Ovary (tissue), 9 donors: ENCODE measurements around the gene ANTXRL. TPM values are rescaled to one million over a fixed set of nuclear protein-coding genes. Genes with fewer than 3 reads are reported as not detected.

Source experiments
- DNase-seq, 5 donors: peaks; one replicate each; pipeline ENCODE4 v3.0.0-alpha.2; 2019 to 2020
- H3K27ac ChIP-seq, 2 donors: fragments of 200-600 bp; one replicate each; pipeline versions ENCODE4 v1.5.1 to v1.8.0; 2019 to 2022
- H3K27me3 ChIP-seq: fragments of 200-600 bp; one replicate; pipeline ENCODE4 v1.8.0; 2022
- H3K36me3 ChIP-seq: fragments of 200-600 bp; sonication (generic); one replicate; pipeline ENCODE4 v1.5.1; 2019
- H3K4me1 ChIP-seq: one replicate; pipeline ENCODE4 v1.8.1; 2013; ENCODE audit warnings: mild to moderate bottlenecking, moderate library complexity; ENCODE audit not compliant: insufficient read depth
- H3K4me3 ChIP-seq: fragments of 200-600 bp; sonication (generic); one replicate; pipeline ENCODE4 v1.5.1; 2017
- H3K9me3 ChIP-seq, 2 donors: fragments of 200-600 bp in 1 of 2; sonication (generic) in 1 of 2; one replicate each; pipeline versions ENCODE4 v1.5.1 to v1.8.1; 2013 to 2019; ENCODE audit warnings: mild to moderate bottlenecking in 1 of 2, moderate library complexity in 1 of 2
- EP300 ChIP-seq: sonication (generic); formaldehyde crosslinking; IDR thresholded peaks from one replicate; pipeline ENCODE4 v1.6.1; 2017; ENCODE audit warnings: antibody characterized with exemption
- POLR2A ChIP-seq: fragments of 450-650 bp; IDR thresholded peaks from one replicate; pipeline ENCODE4 v1.6.1; 2017; ENCODE audit warnings: antibody characterized with exemption, mild to moderate bottlenecking, moderate library complexity
- WGBS, 3 donors: extraction: QIAGEN DNeasy Blood & Tissue Kit in 1 of 3; methylation state at CpG; one replicate each; pipeline versions ENCODE4 v1.1.5 to v1.1.7; 2013 to 2017; 5-methylcytosine and 5-hydroxymethylcytosine counted together
- intact Hi-C, 4 donors: fragments of 100-400 bp; cut with DNase I; formaldehyde crosslinking; loops; one replicate each; pipeline versions ENCODE4 v1.11.0 to v1.15.1; 2022 to 2023
- polyA plus RNA-seq, 2 donors: library from polyadenylated mRNA; stranded (reverse); fragments of 200-250 nt in 1 of 2; fragments of 350-450 nt in 1 of 2; fragmentation: Illumina TruSeq in 1 of 2; extraction: RNeasy Lipid Tissue Mini Kit (QIAGEN cat#74804) in 1 of 2; gene quantifications; one replicate each; pipeline ENCODE4 v1.2.3, GENCODE V29; 2013 to 2014
- total RNA-seq, 7 donors: library from RNA; depleted of rRNA in 2 of 7; stranded (reverse); fragments of >200 nt in 2 of 7; fragmentation: NEBNext Ultra II Directional in 3 of 7; extraction: Animal tissue kit (Norgen Biotek cat#: 25700) in 3 of 7; gene quantifications; one replicate each; pipeline versions ENCODE4 v1.1.0 to v1.2.4, GENCODE V29; 2016 to 2023
- TF ChIP-seq, protein P1 (sequence below), 3 donors: fragments of 450-650 bp in 2 of 3; fragments of 200-600 bp in 1 of 3; IDR thresholded peaks; one replicate each; pipeline versions ENCODE4 v1.5.1 to v1.8.0; 2016 to 2022; ENCODE audit warnings: antibody characterized with exemption in 3 of 3, mild to moderate bottlenecking in 1 of 3
- donor health status: DM: no; HTN: no; CAD: no; lungs with moderate emphysema.
- donor health status: DM: no; HTN: no; CAD: no.
- donor health status: Bipolar disorder and iron deficiency.
- donor health status: DM: yes; HTN: yes; CAD: no.
- donor health status: DM: no; HTN: no; CAD: no.
- donor health status: DM: yes; HTN: yes; CAD: no.

ANTXRL gene
- total and polyA plus RNA-seq, 9 donors = 0.51 TPM; not detected in 8

DNA sequence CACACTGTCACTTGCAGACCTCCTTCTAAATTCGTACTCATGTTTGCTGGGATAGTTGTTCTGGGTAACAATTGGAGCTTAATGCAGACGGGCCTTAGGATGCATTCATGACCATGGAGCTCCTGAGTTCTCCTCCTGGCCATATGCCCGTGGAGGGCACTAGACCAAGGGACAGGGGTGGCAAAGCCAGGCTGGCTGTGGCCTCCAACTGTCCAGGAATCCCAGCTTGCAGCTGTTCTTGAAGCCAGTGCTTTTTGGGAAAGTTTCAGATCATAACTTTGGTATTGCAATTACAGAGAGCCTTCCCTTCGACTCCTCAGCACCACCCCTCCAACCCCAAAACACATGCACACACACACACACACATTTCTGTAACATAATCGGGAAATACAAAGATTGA lies 30.6 kb downstream of the ANTXRL start:
- H3K27me3 ChIP-seq = no peaks in the 10 kb centered on the region
- H3K36me3 ChIP-seq = no peaks in the 10 kb centered on the region
- TF ChIP-seq POLR2A = no peak
- no peak for TF ChIP-seq EP300
- TF ChIP-seq, protein P1, sequence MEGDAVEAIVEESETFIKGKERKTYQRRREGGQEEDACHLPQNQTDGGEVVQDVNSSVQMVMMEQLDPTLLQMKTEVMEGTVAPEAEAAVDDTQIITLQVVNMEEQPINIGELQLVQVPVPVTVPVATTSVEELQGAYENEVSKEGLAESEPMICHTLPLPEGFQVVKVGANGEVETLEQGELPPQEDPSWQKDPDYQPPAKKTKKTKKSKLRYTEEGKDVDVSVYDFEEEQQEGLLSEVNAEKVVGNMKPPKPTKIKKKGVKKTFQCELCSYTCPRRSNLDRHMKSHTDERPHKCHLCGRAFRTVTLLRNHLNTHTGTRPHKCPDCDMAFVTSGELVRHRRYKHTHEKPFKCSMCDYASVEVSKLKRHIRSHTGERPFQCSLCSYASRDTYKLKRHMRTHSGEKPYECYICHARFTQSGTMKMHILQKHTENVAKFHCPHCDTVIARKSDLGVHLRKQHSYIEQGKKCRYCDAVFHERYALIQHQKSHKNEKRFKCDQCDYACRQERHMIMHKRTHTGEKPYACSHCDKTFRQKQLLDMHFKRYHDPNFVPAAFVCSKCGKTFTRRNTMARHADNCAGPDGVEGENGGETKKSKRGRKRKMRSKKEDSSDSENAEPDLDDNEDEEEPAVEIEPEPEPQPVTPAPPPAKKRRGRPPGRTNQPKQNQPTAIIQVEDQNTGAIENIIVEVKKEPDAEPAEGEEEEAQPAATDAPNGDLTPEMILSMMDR (IDR thresholded peaks at IDR 0.05) = no peak
- H3K27ac ChIP-seq = no peak overlapping the region
- H3K9me3 ChIP-seq = no peaks in the 10 kb centered on the region
- WGBS, 3 donors = 71 to 82% (median 76%) methylated on average over 5 of the region's 5 CpGs
- H3K4me3 ChIP-seq = no peak overlapping the region
- intact Hi-C loops = no loop called here
- no peak for DNase-seq
- no peaks in the 10 kb centered on the region for H3K4me1 ChIP-seq

DNA sequence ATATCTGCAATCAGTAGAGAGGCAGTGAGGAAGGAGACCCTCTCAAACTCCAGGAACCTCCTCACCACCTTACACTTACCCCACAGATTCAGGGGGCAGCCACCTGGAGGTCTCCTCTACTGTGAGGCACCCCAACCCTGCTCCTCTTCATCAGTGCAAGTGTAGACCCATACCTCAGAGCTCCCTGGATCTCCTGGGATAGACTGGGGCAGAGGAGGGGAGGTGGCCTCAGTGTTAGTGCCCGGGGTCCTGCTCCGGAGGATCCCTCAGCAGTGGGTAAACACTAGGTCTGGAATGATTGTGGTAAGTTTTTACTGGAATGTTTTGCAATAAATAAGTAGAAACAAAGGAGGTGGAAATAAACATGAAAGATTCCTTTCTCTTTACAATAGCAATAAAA lies 31.1 kb downstream of the ANTXRL start:
- intact Hi-C loops = no loop called here
- H3K27me3 ChIP-seq = no peaks in the 10 kb centered on the region
- 37 to 64% (median 51%) methylated on average over 2 of the region's 2 CpGs for WGBS, 3 donors
- TF ChIP-seq POLR2A (no peak), EP300 (no peak)
- TF ChIP-seq, protein P1 (IDR thresholded peaks at IDR 0.05) = no peak
- no peak for DNase-seq
- H3K27ac ChIP-seq = no peak overlapping the region
- no peaks in the 10 kb centered on the region for H3K36me3 ChIP-seq
- H3K4me3 ChIP-seq = no peak overlapping the region
- no peaks in the 10 kb centered on the region for H3K9me3 ChIP-seq
- no peaks in the 10 kb centered on the region for H3K4me1 ChIP-seq

DNA sequence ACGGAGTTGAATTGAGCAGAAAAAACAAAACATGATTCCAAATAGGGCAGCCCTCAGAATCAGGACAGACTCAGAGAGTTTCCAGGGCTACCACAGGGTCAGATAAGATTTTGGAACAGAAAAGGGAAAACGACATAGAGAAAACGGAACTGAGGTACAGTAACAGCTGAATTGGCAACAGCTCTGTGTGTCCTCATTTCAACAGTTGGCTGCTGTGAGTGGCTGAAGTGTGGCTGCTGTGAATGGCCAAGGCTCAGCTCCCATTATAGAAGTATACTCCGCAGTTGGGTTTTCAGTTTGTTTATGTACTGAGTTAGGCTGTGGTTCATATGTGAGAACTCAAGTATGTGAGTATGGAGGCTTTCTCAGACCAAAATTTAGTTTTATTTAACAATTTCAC lies 32.0 kb downstream of the ANTXRL start:
- Histone ChIP-seq H3K4me1 (no peaks in the 10 kb centered on the region), H3K27ac (no peak overlapping the region), H3K9me3 (no peaks in the 10 kb centered on the region), H3K36me3 (no peaks in the 10 kb centered on the region), H3K27me3 (no peaks in the 10 kb centered on the region), H3K4me3 (no peak overlapping the region)
- TF ChIP-seq POLR2A = no peak
- TF ChIP-seq, protein P1 (IDR thresholded peaks at IDR 0.05) = no peak
- no peak for TF ChIP-seq EP300
- no peak for DNase-seq
- intact Hi-C loops = no loop called here
- 17 to 25% (median 17%) methylated on average over 4 of the region's 4 CpGs for WGBS, 3 donors

DNA sequence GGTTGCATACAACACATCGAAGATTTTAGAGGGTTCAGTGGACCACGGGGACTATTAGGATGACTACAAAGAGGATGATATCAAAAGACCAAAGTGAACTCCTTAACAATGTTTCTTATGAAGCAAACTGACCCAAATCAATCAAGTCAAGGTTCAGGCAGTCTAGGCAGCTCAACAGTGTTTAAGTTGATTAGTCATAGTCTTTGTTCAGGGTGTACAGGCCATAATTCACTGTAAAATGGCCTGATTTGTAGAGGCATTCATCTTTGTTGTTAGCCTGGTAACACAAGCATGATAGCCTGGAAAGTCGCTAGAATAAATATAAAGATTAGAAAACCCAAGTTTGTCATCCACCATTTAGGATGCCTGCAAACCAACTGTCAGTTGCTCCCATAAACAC lies 32.6 kb downstream of the ANTXRL start:
- TF ChIP-seq EP300 = no peak
- TF ChIP-seq, protein P1 (IDR thresholded peaks at IDR 0.05) = no peak

DNA sequence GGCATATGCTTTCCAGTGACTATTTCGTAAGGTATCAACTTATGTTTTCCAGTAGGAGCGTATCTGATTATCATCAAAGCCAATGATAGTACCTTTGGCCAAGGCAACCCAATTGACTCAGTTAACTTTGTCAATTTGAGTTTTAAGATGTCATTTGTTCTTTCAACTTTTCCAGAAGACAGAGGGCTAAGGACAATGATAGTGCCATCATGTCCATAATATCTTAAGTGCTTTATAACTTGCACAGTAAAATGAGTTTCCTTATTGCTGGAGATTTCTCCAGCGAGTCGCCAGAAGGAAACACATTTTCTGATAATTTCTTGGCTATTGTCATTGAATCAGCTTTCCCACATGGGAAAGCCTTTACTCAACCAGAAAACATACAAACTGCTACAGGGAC lies 35.0 kb downstream of the ANTXRL start:
- Histone ChIP-seq H3K27me3 (no peaks in the 10 kb centered on the region), H3K4me3 (no peak overlapping the region), H3K4me1 (no peaks in the 10 kb centered on the region), H3K36me3 (no peaks in the 10 kb centered on the region), H3K9me3 (no peaks in the 10 kb centered on the region), H3K27ac (no peak overlapping the region)
- intact Hi-C loops = no loop called here
- DNase-seq = no peak
- TF ChIP-seq, protein P1 (IDR thresholded peaks at IDR 0.05) = no peak
- TF ChIP-seq EP300 = no peak
- TF ChIP-seq POLR2A = no peak
- WGBS, 3 donors = 89 to 94% (median 93%) methylated on average over 4 of the region's 4 CpGs

More for the DNA sequence above, 32.6 kb downstream of the ANTXRL start:
- 89 to 94% (median 93%) methylated on average over 3 of the region's 3 CpGs for WGBS, 3 donors
- DNase-seq = no peak
- Histone ChIP-seq H3K4me3 (no peak overlapping the region), H3K4me1 (no peaks in the 10 kb centered on the region), H3K27ac (no peak overlapping the region), H3K36me3 (no peaks in the 10 kb centered on the region), H3K27me3 (no peaks in the 10 kb centered on the region), H3K9me3 (no peaks in the 10 kb centered on the region)
- intact Hi-C loops = no loop called here
